GM18502 (cell line): ENCODE data around the gene DOLPP1.
"Not testable (repeated sequence)": the region's sequence is repeated elsewhere in the genome, so short reads cannot be mapped to it uniquely, and the experiment has no call there.

Source experiments
- ATAC-seq: cut with Tn5 transposase; IDR thresholded peaks from one replicate; pipeline ENCODE4 v1.9.1; 2021; ENCODE audit warnings: mild to moderate bottlenecking; ENCODE audit not compliant: unreplicated experiment, poor library complexity

Gene DOLPP1

DNA sequence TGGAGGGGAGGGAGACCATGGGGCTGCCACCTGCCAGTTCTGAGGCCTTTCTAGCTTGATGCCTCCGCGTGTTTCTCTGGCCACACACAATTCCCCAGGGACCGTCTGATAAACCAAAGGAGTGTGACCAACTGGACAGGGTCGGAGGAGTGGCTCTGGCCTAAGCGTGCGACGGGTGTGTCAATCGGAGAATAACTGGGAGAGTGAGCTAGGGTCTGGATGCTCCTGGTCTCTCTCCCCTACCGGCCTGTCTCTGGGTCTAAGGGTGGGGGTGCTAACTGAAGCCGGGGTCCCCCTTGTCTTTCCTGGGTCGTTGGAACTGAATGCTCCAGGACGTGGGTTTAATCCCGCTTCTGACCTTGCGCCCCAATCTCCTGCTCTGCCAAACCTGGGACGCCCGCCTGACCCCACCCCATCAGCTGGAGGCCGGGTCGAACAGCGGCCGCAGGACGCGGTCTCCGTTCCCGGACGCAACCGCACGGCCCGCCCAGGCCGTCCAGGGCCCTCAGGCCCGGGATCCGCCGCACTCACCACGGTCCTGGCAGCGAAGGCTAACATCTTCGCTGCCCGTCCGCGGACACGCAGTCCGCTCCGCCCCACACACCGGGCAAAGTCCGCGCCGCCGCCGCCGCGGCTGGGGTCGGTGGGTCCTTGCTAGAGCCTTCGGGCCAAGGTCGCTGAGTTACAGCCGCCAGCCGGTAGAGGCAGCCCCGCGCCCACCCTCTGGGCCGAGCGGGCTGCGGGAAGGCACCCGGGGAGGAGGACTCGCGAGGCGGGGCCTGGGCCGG, 29.2 kb downstream of the DOLPP1 start:
- peak; percentile 13 for ATAC-seq

DNA sequence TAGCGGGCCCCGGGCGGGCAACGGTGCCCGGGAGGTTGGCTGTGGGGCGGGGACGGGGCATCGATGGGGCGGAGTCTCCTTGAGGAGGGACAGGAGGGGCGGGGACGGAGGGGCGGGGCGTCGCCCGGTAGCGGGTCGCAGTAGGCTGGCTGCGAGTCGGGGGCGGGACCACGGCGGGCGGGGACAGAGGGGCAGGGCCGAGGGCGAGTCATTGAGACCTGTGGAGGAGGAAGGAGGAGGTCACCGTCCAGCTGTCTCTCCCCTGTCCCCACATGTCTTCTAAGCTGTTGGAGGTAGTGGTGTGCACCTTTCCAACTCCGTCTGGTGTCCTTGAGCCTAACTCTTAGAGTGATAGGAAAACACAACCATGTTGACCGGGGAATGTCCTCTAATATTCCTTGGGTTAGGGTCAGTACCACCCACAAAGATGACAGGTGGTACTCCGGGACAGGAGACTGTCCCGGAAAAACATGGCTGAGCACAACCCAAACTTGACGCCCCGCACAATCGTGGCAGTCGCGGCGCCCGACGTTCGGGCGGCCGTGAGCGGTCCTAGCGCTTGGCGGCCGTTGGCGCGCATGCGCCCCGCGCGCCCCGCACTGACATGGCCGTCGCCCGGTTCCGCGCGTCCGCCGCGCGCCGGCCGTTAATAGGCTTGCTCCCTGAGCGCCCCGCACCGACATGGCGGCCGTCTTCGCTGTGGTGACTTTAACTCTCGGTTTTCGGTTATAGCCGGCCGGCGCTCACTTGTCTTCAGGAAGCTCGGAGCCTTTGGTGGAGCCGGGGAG, 30.0 kb downstream of the DOLPP1 start, which contains the start of the genes CRAT and PTPA:
CRAT (minus strand) TSS at position 54 of the 788 bp plus-strand sequence. CDS start 284 bp downstream, outside the sequence.
PTPA (plus strand) TSS at position 676 of the 788 bp plus-strand sequence. CDS start 186 bp downstream, outside the sequence.
- ATAC-seq, result peak; percentile 83

DNA sequence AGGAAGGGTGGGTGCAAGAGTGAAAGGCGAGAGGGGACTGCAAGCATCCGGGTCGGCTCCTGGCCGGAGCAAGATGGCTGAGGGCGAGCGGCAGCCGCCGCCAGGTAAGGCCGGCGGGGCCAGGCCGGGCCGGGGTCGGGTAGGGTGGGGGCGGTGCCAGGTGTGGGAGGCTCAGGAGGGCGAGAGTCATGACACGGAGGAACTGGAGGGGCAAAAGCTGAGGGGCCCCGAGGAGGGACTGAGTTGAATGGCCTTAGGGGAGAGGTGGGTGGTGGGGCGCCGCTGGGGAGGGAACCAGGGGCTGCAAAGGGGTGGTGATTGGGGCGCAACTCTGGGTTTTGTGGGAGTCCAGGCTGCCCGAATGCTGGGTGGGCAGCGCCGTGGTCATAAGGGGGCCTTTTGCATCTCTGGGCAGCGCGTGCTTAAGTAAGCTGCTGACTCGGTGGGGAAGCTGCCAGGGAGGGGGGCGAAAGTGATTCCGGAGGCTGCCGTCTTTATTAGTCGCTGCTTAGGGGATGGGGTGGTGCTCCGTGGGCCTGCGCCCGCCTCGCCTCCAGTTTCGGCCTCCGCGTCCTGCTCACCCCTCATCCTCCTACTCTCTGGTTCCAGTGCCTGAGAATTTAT, 30.7 kb downstream of the DOLPP1 start:
- ATAC-seq, result peak; percentile 38

DNA sequence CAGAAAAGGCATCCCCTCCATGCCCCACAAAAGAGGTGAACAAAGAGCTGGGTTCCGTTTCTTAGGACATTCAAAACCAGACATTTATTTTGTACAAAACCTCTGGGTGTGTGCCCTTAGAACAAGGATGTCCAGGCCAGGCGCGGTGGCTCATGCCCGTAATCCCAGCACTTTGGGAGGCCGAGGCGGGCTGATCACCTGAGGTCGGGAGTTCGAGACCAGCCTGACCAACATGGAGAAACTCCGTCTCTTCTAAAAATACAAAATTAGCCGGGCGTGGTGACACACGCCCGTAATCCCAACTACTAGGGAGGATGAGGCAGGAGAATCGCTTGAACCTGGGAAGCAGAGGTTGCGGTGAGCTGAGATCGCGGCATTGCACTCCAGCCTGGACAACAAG, 31.6 kb downstream of the DOLPP1 start:
- not testable (repeated sequence) for ATAC-seq

DNA sequence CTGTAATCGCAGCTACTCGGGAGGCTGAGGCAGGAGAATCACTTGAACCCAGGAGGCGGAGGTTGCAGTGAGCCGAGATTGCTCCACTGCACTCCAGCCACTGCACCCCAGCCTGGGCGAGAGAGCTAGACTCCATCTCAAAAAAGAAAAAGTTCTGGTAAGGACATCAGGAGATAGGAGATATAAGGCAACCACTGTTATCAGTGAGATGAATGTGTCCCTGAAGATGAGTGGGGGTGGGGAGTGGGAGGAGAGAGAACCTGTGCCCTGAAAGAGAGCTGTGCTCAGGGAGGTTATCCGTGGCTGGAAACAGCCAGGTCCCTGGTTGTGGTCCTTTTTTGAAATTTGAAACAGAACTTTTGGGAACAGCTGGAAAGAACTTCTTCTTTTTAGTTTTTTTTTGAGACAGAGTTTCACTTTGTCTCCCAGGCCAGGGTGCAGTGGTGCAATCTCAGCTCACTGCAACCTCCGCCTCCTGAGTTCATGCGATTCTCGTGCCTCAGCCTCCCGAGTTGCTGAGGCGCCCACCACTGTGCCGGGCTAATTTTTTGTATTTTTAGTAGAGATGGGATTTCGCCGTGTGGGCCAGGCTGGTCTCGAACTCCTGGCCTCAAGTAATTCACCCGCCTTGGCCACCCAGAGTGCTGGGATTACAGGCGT, 32.9 kb downstream of the DOLPP1 start:
- ATAC-seq, result no peak

DNA sequence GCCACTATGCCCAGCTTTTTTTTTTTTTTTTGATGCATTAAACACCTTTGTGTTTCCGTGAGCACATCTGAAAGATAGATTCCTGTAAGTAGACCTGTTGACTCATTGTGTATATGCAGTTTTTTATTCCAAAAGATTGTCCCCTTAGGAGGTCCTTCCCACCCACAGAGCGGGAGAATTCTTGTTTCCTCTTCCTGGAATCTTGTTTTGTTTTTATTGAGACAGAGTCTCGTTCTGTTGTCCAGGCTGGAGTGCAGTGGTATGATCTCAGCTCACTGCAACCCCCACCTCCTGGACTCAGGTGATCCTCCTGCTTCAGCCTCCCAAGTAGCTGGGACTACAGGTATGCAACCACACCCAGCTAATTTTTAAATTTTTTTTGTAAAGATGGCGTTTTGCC, 37.9 kb downstream of the DOLPP1 start:
- no peak for ATAC-seq

DNA sequence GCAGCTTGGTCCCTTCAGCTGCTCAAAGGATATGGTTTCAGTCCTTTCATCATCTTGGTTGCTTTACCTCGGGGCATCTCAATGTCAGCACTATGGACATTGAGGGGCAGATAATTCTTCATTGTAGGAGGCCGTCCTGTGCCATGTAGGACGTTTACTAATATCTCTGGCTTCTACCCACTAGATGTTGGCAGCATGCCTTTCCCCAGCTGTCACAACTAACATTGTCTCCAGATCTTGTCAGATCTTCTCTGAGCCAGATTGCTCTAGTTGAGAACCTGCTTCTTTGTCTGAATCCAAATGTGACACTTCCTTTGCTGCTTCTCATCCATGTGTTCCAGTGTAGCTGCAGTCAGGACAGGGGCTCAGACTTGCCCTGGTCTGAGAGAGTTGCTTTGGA, 40.6 kb downstream of the DOLPP1 start:
- ATAC-seq, result no peak

DNA sequence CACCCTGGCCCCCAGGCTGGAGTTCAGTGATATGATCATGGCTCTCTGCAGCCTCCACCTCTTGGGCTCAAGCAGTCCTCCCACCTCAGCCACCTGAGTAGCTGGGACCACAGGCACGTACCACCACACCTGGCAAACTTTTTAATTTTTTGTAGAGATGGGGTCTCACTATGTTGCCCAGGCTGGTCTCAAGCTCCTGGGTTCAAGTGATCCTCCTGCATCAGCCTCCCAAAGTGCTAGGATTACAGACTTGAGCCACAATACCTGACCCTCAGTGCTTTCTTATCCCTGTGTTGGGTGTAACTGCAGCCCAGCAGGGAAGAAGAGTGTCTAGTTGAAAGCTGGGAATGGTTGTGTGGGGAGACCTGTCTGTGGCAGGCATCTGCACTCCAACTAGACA, 41.2 kb downstream of the DOLPP1 start:
- ATAC-seq, result no peak

DNA sequence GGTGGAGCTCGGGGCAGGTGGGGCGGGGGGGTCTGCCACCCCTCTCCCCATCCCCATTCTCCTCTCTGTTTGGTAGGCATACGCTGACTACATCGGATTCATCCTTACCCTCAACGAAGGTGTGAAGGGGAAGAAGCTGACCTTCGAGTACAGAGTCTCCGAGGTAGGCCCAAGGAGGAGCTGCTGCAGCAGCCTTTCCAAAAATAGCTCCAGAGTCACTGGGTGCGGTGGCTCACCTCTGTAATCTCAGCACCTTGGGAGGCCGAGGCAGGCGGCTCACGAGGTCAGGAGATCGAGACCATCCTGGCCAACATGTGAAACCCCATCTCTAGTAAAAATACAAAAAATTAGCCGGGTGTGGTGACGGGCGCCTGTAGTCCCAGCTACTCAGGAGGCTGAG, 42.1 kb downstream of the DOLPP1 start:
- not testable (repeated sequence) for ATAC-seq

DNA sequence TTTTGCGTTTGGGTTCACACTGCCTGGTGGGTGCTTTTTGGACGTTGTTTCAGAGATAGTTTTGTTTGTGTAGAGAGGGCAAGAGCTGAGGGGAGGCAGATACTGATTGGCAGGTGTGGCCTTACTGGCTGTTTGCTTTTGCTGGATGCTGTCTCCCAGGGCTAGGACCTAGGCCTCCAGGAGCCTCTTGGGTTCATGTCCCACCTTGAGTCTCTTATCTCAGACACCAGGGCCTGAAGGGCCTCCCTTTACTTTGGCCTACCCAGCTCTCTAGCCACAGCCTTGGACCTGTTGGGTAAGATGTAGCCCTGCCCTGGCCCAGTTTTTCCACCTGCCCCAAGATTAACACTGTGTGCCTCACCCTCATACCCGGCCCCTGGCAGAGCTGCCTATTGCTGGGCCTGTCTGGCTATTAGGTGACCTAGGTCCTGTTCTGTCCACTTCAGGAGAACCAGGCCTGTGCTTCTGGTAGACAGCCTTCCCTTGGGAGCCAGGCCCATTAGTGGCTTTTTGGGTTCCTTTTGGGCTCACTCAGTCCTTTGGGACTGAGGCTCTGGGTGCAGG, 43.7 kb downstream of the DOLPP1 start:
- ATAC-seq, result no peak

DNA sequence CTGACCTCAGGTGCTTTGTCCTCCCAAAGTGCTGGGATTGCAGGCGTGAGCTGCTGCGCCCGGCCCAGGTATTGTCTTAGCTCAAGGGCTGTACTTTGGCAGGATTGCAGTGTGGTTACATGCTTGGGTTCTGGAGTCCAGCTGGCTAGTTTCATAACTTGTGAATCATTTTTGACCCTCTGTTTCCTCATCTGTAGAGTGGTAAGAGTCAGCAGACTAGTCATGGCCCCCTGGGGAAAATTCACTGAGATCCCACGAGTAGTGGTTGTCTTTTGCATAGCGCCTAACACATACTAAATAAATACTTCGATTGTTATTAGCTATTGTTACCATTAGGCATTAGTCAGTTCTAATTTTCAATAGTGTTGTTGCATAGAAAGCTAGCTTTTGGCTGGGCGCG, 44.6 kb downstream of the DOLPP1 start:
- no peak for ATAC-seq

DNA sequence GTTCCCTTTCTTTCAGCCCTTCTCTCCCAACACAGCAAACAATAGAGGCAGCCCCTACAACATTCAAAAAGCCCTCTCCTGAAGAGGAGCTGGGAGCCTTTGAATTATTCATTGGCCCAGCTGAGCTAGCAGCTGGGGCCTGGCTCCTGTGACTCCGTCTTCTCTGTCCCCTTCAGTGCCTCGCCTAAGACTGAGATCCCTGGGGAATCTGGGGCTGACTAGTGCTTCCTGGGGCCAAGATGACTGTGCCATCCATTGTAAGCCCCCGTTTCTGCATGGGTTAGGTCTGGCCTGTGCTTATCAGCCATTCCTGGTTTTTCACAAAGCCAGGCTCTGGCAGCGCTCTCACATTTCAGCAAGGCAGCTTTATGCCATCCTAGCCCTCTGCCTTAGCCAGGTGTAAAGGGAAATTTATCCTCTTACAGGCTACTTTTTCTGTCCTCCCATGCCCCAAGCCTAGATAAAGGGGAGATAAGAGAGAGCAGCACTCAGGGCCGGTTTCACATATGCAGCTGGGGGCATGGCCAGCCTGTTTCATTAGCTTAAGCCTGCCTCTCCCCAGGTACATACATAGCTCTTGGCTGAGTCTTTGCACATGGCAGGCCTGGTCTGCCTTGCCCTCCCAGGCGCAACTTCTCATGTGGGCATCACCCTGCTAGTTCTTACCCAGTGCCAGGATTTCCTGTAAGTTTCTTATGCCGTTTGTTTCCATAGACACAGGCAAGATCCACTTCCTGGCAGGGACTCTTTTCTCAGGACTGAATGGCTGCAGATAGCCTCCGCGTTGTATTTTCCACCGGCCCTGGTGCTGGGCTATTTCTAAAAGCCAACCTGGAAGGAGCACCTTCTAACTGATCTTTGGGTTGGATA, 46.1 kb downstream of the DOLPP1 start:
- no peak for ATAC-seq

DNA sequence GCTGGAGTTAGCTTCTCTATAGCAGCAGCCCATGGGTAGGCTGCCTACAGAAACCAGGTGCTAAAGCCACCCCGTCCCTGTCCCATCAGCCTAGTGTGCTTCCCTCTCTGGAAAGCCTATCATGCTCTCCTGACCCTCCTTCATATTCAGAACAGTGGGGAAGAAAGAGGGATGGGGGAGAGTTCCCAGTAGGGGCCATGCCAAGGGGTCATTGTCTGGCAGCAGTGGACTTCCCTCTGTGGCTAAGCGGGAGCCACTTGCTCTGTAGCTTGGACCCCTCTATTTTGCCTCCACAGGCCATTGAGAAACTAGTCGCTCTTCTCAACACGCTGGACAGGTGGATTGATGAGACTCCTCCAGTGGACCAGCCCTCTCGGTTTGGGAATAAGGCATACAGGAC, 47.8 kb downstream of the DOLPP1 start:
- no peak for ATAC-seq

DNA sequence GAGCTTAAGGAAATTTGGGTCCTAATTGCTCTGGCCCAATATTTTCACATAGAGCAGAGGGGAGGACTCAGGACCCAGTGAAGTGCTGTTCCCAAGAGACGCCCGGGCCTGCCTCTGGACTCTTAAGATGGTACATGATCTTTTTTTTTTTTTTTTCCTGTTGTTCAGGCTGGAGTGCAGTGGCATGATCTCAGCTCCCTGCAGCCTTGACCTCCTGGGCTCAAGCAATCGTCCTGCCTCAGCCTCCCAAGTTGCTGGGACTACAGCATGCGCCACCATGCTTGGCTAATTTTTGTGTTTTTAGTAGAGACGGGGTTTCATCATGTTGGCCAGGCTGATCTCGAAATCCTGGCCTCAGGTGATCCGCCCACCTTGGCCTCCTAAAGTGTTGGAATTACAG, 49.4 kb downstream of the DOLPP1 start:
- ATAC-seq, result not testable (repeated sequence)

DNA sequence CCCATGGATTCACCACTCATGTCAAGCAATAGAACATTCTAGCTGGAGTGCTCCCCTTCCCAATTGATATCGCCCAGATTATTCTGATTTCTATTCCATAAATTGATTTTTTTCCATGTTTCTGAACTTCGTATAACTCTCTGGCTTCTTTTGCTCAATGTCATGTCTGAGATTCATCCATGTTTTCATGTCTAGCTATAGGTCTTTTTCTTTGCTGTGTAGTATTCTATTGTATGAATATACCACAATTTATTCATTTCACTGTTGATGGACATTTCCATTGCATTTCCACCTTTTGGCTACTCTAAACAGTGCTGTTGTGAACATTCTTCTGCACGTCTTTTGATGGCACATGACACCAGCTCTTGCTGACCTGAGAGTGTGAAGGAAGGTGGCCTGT, 49.9 kb downstream of the DOLPP1 start:
- ATAC-seq, result no peak

DNA sequence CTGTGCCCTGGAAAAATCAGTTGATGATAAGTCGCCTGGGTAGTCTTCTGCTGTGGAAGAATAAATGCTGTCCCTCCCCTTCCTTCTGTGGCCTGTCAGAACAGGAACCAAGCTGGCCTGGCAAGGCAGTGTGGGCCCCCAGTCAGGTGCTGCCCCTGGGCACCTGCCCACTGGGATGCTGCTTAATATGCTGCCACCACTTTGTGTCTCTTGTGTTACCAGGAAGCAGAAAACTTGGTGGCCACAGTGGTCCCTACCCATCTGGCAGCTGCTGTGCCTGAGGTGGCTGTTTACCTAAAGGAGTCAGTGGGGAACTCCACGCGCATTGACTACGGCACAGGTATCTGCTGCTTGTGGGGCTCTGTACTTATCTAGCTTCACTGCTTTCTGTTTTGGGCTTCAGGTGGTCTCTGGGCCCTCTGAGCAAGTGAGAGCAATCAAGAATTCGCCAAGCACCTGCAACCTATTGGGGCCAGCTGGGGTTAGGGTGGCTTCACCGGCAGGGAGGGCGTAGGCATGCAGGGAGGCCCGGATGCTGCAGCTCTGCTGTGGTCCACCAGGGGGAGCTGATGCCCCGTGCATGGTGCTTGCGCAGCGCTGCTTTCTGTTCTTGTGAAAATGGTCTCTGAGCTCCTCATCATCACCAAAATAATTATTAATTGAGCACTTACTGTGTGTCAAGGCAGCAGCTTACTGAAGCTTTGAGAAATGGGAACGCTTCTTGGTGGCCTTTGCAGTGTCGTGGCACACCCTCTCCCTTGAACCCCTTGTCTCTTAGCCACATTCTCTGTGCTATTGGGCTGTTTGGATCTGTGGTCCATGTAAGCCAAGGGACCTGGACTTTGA, 50.6 kb downstream of the DOLPP1 start:
- peak; percentile 71 for ATAC-seq

DNA sequence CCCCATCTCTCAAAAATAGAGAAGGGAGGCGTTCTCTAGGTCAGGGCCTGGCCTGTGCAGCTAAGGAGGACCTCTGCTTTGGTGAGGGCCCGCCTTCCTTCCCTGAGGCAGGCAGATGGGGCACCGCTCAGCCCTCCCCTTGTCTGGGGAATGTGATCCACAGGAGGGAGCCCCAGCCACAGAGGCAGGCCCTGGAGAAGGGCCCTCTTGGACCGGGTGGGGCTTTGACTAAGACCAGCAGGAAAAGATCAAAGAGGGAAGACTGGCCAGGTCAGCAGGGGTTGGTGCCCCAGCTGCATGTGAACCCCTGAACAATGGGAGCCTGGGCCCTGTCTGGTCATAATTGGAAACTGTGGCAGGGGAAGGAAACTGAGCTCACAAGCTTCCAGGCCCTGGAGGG, 52.2 kb downstream of the DOLPP1 start:
- ATAC-seq, result no peak

DNA sequence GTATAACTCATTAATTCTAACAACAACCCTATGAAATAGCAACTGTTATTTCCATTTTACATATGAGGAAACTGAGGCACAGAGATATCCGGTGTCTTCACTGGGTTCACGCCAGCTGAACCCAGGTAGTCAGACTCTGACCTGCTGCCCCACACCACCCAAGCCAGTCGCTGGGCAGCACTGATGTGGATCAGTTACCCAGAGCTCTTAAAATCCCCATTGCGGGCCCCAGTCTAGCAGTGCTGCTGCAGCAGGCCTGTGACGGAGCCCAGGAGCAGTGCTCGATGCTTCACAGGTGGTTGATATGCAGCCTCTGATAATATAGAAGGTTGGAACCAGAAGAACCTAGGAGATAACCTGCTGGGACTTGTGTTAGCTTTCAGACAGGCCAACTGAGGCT, 54.6 kb downstream of the DOLPP1 start:
- no peak for ATAC-seq
